Esophagus squamous epithelium (tissue), 4 donors: Measurements from ENCODE around the gene USP35.

ENCODE experiments used
- CTCF ChIP-seq, 6 experiments: fragments of 450-650 bp in 4 of 6; fragments of 200-600 bp in 2 of 6; sonication (generic) in 2 of 6; IDR thresholded peaks; one replicate each; pipeline ENCODE4 v1.5.1; 2016 to 2019; ENCODE audit warnings: antibody characterized with exemption in 6 of 6, mild to moderate bottlenecking in 4 of 6, moderate library complexity in 4 of 6
- POLR2A ChIP-seq, 4 donors: fragments of 450-650 bp; IDR thresholded peaks; one replicate each; pipeline ENCODE4 v1.6.1; 2017; ENCODE audit warnings: antibody characterized with exemption in 4 of 4, mild to moderate bottlenecking in 4 of 4, moderate library complexity in 3 of 4

DNA sequence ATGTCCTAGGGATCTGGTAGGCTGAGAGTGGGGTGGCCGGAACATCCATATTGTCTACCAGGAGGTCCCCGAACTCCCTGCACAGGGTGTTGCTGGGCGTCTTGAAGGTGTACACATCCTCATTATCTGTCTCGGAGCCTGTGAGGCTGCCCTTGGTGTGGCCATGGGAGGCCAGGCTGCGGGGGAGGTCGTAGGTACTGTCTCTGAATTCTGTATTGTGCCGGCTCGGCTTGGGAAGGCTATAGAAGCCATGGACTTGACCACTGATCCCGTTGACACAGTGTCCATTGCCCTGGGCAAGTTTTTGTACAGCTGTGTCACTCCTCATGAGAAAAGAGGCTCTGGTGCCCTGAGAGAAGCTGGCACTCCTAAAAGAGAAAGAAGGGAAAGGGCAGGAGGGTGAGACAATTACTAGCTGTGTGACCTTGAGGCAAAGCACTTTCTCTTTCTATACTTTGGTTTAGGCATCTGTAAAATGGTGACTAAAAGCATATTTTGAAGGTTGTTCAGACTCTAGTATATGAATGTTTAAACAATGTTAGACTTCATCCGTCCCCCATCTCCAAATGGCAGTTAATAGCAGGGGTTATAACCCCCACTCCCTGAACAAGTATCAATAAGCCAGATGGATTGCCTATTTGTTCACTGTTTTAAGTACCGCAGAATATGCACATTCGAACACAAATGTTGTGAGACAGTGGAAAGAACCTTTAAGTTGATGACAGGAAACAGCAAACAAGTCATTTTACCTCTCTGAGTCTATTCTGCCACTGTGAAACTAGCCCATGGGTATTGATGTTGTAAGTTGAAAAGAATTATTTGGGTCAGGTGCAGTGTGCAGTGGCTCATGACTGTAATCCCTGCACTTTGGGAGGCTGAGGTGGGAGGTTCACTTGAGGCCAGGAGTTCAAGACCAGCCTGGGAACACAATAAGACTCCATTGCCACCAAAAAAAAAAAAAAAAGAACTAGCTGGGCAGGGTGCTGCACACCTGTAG, 38.3 kb downstream of the USP35 start:
- TF ChIP-seq CTCF (IDR thresholded peaks at IDR 0.05) (no peak), POLR2A (IDR thresholded peaks at IDR 0.05) (no peak)
